Stimulated activated CD8-positive, alpha-beta memory T cell treated with anti-CD3 and anti-CD28 coated beads, Interleukin-4, amount 100 ng/mL, for 24 hours (primary cell): Measurements from ENCODE around the gene CTRB2.
"Not testable (repeated sequence)": the region's sequence is repeated elsewhere in the genome, so short reads cannot be mapped to it uniquely, and the experiment has no call there.

ENCODE experiments used
- DNase-seq: peaks from one replicate; pipeline ENCODE4 v3.0.0-alpha.2; 2020; ENCODE audit warnings: low read depth

CTRB2 gene

GRCh38 chr16:75204905-75205304 is 2.1 kb downstream of the CTRB2 start:
- DNase-seq = not testable (repeated sequence)

GRCh38 chr16:75204410-75204758 is 2.6 kb downstream of the CTRB2 start:
- DNase-seq = no peak

- DNase-seq = no peak
Measured at GRCh38 chr16:75203667-75204409, 3.1 kb downstream of the CTRB2 start.

GRCh38 chr16:75203096-75203495 is 3.9 kb downstream of the CTRB2 start:
- DNase-seq = no peak

GRCh38 chr16:75202069-75202590 is 4.8 kb downstream of the CTRB2 start:
- no peak for DNase-seq

- DNase-seq = no peak
Measured at GRCh38 chr16:75198135-75198600, 8.8 kb downstream of the CTRB2 start.

GRCh38 chr16:75197522-75198134 is 9.3 kb downstream of the CTRB2 start:
- no peak for DNase-seq

GRCh38 chr16:75196836-75197235 is 10.1 kb downstream of the CTRB2 start:
- no peak for DNase-seq

- no peak for DNase-seq
Measured at GRCh38 chr16:75195811-75196790, 10.9 kb downstream of the CTRB2 start.

GRCh38 chr16:75193730-75194444 is 13.1 kb downstream of the CTRB2 start:
- no peak for DNase-seq

GRCh38 chr16:75193265-75193650 is 13.7 kb downstream of the CTRB2 start:
- DNase-seq = no peak

- DNase-seq = no peak
Measured at GRCh38 chr16:75192606-75193264, 14.2 kb downstream of the CTRB2 start.

- DNase-seq = no peak
Measured at GRCh38 chr16:75189638-75190245, 17.2 kb downstream of the CTRB2 start.

- DNase-seq = no peak
Measured at GRCh38 chr16:75188832-75189477, 18.0 kb downstream of the CTRB2 start.

- no peak for DNase-seq
Measured at GRCh38 chr16:75181630-75182029, 25.3 kb downstream of the CTRB2 start.

- DNase-seq = no peak
Measured at GRCh38 chr16:75179208-75179607, 27.8 kb downstream of the CTRB2 start.

GRCh38 chr16:75176926-75177325 is 30.0 kb downstream of the CTRB2 start:
- no peak for DNase-seq

- no peak for DNase-seq
Measured at GRCh38 chr16:75175074-75175473, 31.9 kb downstream of the CTRB2 start.

GRCh38 chr16:75172578-75172977 is 34.4 kb downstream of the CTRB2 start:
- DNase-seq = no peak

GRCh38 chr16:75169899-75170405 is 37.0 kb downstream of the CTRB2 start:
- DNase-seq = no peak
